Activated CD4-positive, alpha-beta T cell treated with anti-CD3 and anti-CD28 coated beads, Interleukin-2, amount 10 ng/mL, durations not matched to agents 24 days and 14 days (primary cell): ENCODE data around the gene ST6GALNAC5. TPM values are rescaled to one million over a fixed set of nuclear protein-coding genes. Genes with fewer than 3 reads are reported as not detected.
"Not testable (repeated sequence)": the region's sequence is repeated elsewhere in the genome, so short reads cannot be mapped to it uniquely, and the experiment has no call there.

ENCODE experiments used
- DNase-seq: peaks from one replicate; pipeline ENCODE4 v3.0.0; 2022
- H3K27ac Mint-ChIP-seq: one replicate; pipeline ENCODE4 v1.8.0; 2022; ENCODE audit warnings: mild to moderate bottlenecking, mixed read lengths
- H3K27me3 Mint-ChIP-seq: one replicate; pipeline ENCODE4 v1.8.0; 2022; ENCODE audit warnings: mixed read lengths
- H3K36me3 Mint-ChIP-seq: one replicate; pipeline ENCODE4 v1.8.0; 2022; ENCODE audit warnings: low read depth, mild to moderate bottlenecking, mixed read lengths
- H3K4me1 Mint-ChIP-seq: one replicate; pipeline ENCODE4 v1.8.0; 2021; ENCODE audit warnings: mixed read lengths
- H3K4me3 Mint-ChIP-seq: one replicate; pipeline ENCODE4 v1.8.0; 2022; ENCODE audit warnings: mild to moderate bottlenecking, moderate library complexity, mixed read lengths
- H3K9me3 Mint-ChIP-seq: one replicate; pipeline ENCODE4 v1.8.0; 2021; ENCODE audit warnings: mixed read lengths
- intact Hi-C: fragments of 100-400 bp; cut with micrococcal nuclease; formaldehyde crosslinking; loops from one replicate; pipeline ENCODE4 v1.15.1; 2023
- total RNA-seq: library from RNA; stranded (reverse); gene quantifications from 2 replicates; pipeline ENCODE4 v1.2.3, GENCODE V29; 2022

Gene ST6GALNAC5
- total RNA-seq, 1 donor from 2014 or later: not detected

- Mint-ChIP-seq H3K4me3 (no peak overlapping the region), H3K9me3 (no peaks in the 10 kb centered on the region), H3K4me1 (no peaks in the 10 kb centered on the region), H3K27ac (no peak overlapping the region), H3K27me3 (peaks cover 2% of the 10 kb centered on the region), H3K36me3 (no peaks in the 10 kb centered on the region)
- DNase-seq: no peak
- intact Hi-C loops: no loop called here
Measured at GRCh38 chr1:76958828-76959227, 91.5 kb downstream of the ST6GALNAC5 start.

- Mint-ChIP-seq H3K36me3 (no peaks in the 10 kb centered on the region), H3K27ac (no peak overlapping the region), H3K4me3 (no peak overlapping the region), H3K27me3 (peaks cover 2% of the 10 kb centered on the region), H3K9me3 (no peaks in the 10 kb centered on the region), H3K4me1 (no peaks in the 10 kb centered on the region)
- no peak for DNase-seq
- intact Hi-C loops: no loop called here
Measured at GRCh38 chr1:76959556-76959955, 92.3 kb downstream of the ST6GALNAC5 start.

GRCh38 chr1:76961181-76961819 is 94.0 kb downstream of the ST6GALNAC5 start:
- intact Hi-C loops: no loop called here
- H3K27me3 Mint-ChIP-seq: peaks cover 2% of the 10 kb centered on the region
- H3K36me3 Mint-ChIP-seq: no peaks in the 10 kb centered on the region
- H3K9me3 Mint-ChIP-seq: peaks cover 4% of the 10 kb centered on the region
- H3K4me3 Mint-ChIP-seq: no peak overlapping the region
- no peak for DNase-seq
- no peaks in the 10 kb centered on the region for H3K4me1 Mint-ChIP-seq
- no peak overlapping the region for H3K27ac Mint-ChIP-seq

GRCh38 chr1:76961820-76962207 is 94.5 kb downstream of the ST6GALNAC5 start:
- H3K27ac Mint-ChIP-seq: no peak overlapping the region
- no peaks in the 10 kb centered on the region for H3K36me3 Mint-ChIP-seq
- no peaks in the 10 kb centered on the region for H3K4me1 Mint-ChIP-seq
- no peak for DNase-seq
- intact Hi-C loops: no loop called here
- no peak overlapping the region for H3K4me3 Mint-ChIP-seq
- peaks cover 4% of the 10 kb centered on the region for H3K9me3 Mint-ChIP-seq
- H3K27me3 Mint-ChIP-seq: peaks cover 2% of the 10 kb centered on the region

GRCh38 chr1:76981267-76981666 is 114.0 kb downstream of the ST6GALNAC5 start:
- intact Hi-C loops, H3K27ac Mint-ChIP-seq: not testable (repeated sequence)
- H3K9me3 Mint-ChIP-seq: peaks cover 15% of the 10 kb centered on the region

GRCh38 chr1:76989976-76990375 is 122.7 kb downstream of the ST6GALNAC5 start:
- Mint-ChIP-seq H3K27me3 (no peaks in the 10 kb centered on the region), H3K9me3 (no peaks in the 10 kb centered on the region), H3K4me3 (no peak overlapping the region), H3K27ac (no peak overlapping the region), H3K4me1 (no peaks in the 10 kb centered on the region), H3K36me3 (no peaks in the 10 kb centered on the region)
- intact Hi-C loops: no loop called here
- no peak for DNase-seq

More at GRCh38 chr1:76981267-76981666, 114.0 kb downstream of the ST6GALNAC5 start:
- H3K36me3 Mint-ChIP-seq, H3K27me3 Mint-ChIP-seq, DNase-seq, H3K4me1 Mint-ChIP-seq, H3K4me3 Mint-ChIP-seq: not testable (repeated sequence)

- no peak overlapping the region for H3K27ac Mint-ChIP-seq
- no peak for DNase-seq
- intact Hi-C loops: no loop called here
- H3K4me1 Mint-ChIP-seq: no peaks in the 10 kb centered on the region
- no peaks in the 10 kb centered on the region for H3K9me3 Mint-ChIP-seq
- H3K4me3 Mint-ChIP-seq: no peak overlapping the region
- no peaks in the 10 kb centered on the region for H3K36me3 Mint-ChIP-seq
- H3K27me3 Mint-ChIP-seq: no peaks in the 10 kb centered on the region
Measured at GRCh38 chr1:76993036-76993435, 125.8 kb downstream of the ST6GALNAC5 start.

- Mint-ChIP-seq H3K9me3 (no peaks in the 10 kb centered on the region), H3K27me3 (no peaks in the 10 kb centered on the region), H3K4me1 (no peaks in the 10 kb centered on the region), H3K36me3 (no peaks in the 10 kb centered on the region), H3K4me3 (no peak overlapping the region), H3K27ac (no peak overlapping the region)
- intact Hi-C loops: no loop called here
- DNase-seq: no peak
Measured at GRCh38 chr1:76998582-76999223, 131.4 kb downstream of the ST6GALNAC5 start.

- no peaks in the 10 kb centered on the region for H3K36me3 Mint-ChIP-seq
- H3K4me1 Mint-ChIP-seq: no peaks in the 10 kb centered on the region
- no peaks in the 10 kb centered on the region for H3K9me3 Mint-ChIP-seq
- H3K4me3 Mint-ChIP-seq: no peak overlapping the region
- DNase-seq: no peak
- intact Hi-C loops: no loop called here
- no peak overlapping the region for H3K27ac Mint-ChIP-seq
- no peaks in the 10 kb centered on the region for H3K27me3 Mint-ChIP-seq
Measured at GRCh38 chr1:77007675-77008074, 140.4 kb downstream of the ST6GALNAC5 start.

- H3K27me3 Mint-ChIP-seq: no peaks in the 10 kb centered on the region
- no peak overlapping the region for H3K4me3 Mint-ChIP-seq
- no peak overlapping the region for H3K27ac Mint-ChIP-seq
- no peaks in the 10 kb centered on the region for H3K36me3 Mint-ChIP-seq
- intact Hi-C loops: no loop called here
- no peaks in the 10 kb centered on the region for H3K4me1 Mint-ChIP-seq
- H3K9me3 Mint-ChIP-seq: no peaks in the 10 kb centered on the region
- no peak for DNase-seq
Measured at GRCh38 chr1:77010937-77011336, 143.7 kb downstream of the ST6GALNAC5 start.

GRCh38 chr1:77012066-77012465 is 144.8 kb downstream of the ST6GALNAC5 start:
- no peaks in the 10 kb centered on the region for H3K36me3 Mint-ChIP-seq
- intact Hi-C loops: no loop called here

GRCh38 chr1:77014073-77014788 is 147.0 kb downstream of the ST6GALNAC5 start:
- no peaks in the 10 kb centered on the region for H3K27me3 Mint-ChIP-seq
- H3K4me1 Mint-ChIP-seq: no peaks in the 10 kb centered on the region
- no peaks in the 10 kb centered on the region for H3K36me3 Mint-ChIP-seq
- no peaks in the 10 kb centered on the region for H3K9me3 Mint-ChIP-seq
- intact Hi-C loops: no loop called here
- H3K4me3 Mint-ChIP-seq: no peak overlapping the region
- DNase-seq: no peak
- no peak overlapping the region for H3K27ac Mint-ChIP-seq

More at GRCh38 chr1:77012066-77012465, 144.8 kb downstream of the ST6GALNAC5 start:
- Mint-ChIP-seq H3K27ac (no peak overlapping the region), H3K27me3 (no peaks in the 10 kb centered on the region), H3K4me1 (no peaks in the 10 kb centered on the region), H3K9me3 (no peaks in the 10 kb centered on the region), H3K4me3 (no peak overlapping the region)
- DNase-seq: no peak

GRCh38 chr1:77015748-77016341 is 148.6 kb downstream of the ST6GALNAC5 start:
- no peaks in the 10 kb centered on the region for H3K9me3 Mint-ChIP-seq
- H3K4me3 Mint-ChIP-seq: no peak overlapping the region
- peaks cover 2% of the 10 kb centered on the region for H3K27me3 Mint-ChIP-seq
- no peaks in the 10 kb centered on the region for H3K4me1 Mint-ChIP-seq
- no peak for DNase-seq
- no peaks in the 10 kb centered on the region for H3K36me3 Mint-ChIP-seq
- H3K27ac Mint-ChIP-seq: no peak overlapping the region
- intact Hi-C loops: no loop called here

GRCh38 chr1:77016386-77016985 is 149.2 kb downstream of the ST6GALNAC5 start:
- Mint-ChIP-seq H3K4me1 (no peaks in the 10 kb centered on the region), H3K27me3 (peaks cover 2% of the 10 kb centered on the region), H3K36me3 (no peaks in the 10 kb centered on the region), H3K9me3 (no peaks in the 10 kb centered on the region), H3K27ac (no peak overlapping the region), H3K4me3 (no peak overlapping the region)
- intact Hi-C loops: no loop called here
- no peak for DNase-seq
